Left colon (tissue), 2 donors: ENCODE measurements around the gene ADIG. TPM values are rescaled to one million over a fixed set of nuclear protein-coding genes. Genes with fewer than 3 reads are reported as not detected.

Source experiments
- ATAC-seq: fragments of 200-7000 bp; cut with Tn5 transposase; one replicate; pipeline ENCODE4 v1.9.1; 2020; ENCODE audit warnings: mild to moderate bottlenecking, moderate library complexity
- DNase-seq, 2 donors: peaks; one replicate each; pipeline ENCODE4 v3.0.0-alpha.2; 2020
- intact Hi-C, 2 donors: fragments of 100-400 bp; cut with DNase I in 1 of 2; cut with micrococcal nuclease in 1 of 2; formaldehyde crosslinking; loops; one replicate each; pipeline versions ENCODE4 v1.11.2 to v1.14.0; 2022; cut with DNase I, micrococcal nuclease
- total RNA-seq, 2 donors: library from RNA; stranded (reverse); fragmentation: NEBNext Ultra II Directional; extraction: Animal tissue kit (Norgen Biotek cat#: 25700); gene quantifications; one replicate each; pipeline ENCODE4 v1.2.1, GENCODE V29; 2021
- donor health status: DM: no; HTN: no; CAD: no.
- donor health status: DM: yes; HTN: yes; CAD: no.

ADIG gene
- total RNA-seq, 2 donors from 2014 or later = not detected

DNA sequence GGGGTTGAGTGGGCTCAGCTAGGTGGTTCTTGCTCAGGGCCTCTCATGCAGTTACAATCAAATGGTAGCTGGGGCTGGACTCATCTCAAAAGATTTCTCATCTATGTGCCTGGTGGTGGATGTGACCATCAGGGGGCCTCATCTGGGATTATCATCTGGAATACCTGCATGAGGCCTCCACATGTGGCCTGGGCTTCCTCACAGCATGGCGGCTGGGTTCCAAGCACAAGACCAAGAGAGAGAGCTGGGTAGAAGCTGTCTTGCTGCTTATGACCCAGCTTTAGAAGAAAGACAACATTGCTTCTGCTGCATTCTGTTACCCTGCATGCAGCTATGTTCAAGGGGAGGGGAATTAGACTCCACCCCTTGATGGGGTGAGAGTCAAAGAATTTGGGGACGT lies 43.1 kb downstream of the ADIG start:
- DNase-seq = no peak
- ATAC-seq = no peak
- intact Hi-C loops = no loop called here

GRCh38 chr20:38625896-38626295 lies 44.9 kb downstream of the ADIG start:
- DNase-seq (no peak), ATAC-seq (no peak)
- intact Hi-C loops = no loop called here

DNA sequence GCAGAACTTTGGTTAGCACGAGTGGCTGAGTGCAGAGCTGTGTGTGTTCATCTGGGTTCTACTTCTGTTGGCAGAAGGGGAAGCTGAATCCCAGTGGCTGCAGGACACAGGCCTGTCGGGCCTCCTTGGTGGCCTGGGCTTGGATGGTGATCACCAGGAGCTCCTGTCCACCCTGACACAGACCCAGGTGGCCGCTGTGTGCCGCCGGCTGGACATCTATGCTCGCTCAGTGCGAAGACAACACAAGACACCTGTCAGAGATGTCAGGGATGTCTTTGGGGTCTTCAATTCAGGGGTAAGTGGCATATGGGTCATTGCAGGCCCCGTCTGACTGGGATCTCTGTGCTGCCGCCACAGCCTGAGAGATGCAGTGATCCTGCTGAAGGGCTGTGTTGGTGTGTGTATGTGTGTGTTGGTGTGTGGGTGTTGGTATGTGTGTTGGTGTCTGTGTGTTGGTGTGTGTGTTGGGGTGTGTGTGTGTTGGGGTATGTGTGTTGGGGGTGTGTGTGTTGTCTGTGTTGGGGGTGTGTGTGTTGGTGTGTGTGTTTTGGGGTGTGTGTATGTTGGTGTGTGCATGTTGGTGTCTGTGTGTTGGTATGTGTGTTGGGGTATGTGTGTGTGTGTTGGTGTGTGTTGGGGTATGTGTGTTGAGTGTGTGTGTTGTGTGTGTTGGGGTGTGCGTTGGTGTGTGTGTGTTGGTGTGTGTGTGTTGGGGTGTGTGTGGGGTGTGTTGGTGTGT lies 46.1 kb downstream of the ADIG start:
- intact Hi-C loops = no loop called here
- ATAC-seq = no peak
- DNase-seq = no peak

DNA sequence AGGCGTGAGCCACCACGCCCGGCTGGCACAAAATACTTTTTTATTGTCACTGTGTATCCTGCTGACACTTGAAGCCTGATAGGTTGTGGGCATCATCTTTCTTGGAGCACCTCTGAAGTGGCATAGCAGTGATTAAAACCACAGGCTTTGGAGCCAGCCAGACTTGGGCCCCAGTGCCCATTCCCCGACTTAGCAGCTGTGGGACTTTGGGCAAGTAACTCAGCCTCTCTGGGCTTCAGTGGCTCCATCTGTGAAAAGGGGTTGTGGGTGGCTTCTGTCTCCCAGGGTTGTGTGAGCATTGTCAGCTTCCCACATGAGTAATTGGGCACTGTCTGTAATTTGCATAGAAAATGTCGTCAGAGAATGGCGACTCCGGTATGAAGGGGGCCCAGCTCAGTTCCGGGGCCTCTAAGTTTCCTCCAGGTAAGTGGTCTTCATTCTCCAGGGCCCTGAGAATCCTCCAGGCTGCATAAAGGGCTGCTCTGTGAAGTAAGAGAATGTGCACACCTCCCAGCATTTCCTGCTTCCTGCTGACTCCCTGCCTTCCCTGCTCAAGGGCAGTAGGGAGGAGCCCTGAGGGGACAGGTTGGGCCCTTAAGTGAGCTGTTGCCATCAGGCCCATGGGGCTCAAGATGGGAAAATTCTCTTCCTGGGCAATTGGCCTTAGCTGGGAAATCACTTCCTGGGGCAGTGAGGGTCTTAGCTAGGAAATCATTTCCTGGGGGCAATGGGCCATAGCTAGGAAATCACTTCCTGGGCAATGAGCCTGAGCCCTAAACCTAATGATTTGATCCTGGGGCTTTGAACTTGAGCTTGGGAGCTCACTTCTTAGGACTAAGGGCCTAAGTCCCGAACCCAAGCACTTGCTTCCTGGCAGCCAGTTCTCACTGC lies 47.8 kb downstream of the ADIG start:
- intact Hi-C loops = no loop called here
- ATAC-seq (peak; percentile 69), DNase-seq (no peak)

GRCh38 chr20:38629979-38630378 lies 49.0 kb downstream of the ADIG start:
- intact Hi-C loops = no loop called here
- ATAC-seq (no peak), DNase-seq (no peak)

DNA sequence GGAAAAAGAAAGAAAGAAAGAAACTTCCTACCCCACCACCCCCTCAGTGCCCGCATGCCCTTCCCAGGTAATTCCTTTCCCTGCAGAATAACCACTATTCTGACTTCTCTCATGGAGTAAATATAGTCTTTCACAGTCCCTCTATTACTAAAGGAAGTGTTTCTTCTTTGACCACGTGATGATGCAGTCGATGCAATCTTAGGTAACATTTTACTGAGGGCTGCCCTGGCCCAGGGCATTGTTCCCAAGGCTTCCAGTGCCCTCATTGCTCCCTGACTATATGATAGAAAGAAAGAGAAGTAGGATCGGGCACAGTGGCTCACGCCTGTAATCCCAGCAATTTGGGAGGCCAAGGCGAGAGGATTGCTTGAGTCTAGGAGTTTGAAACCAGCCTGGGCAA lies 49.7 kb downstream of the ADIG start:
- intact Hi-C loops = no loop called here
- ATAC-seq (no peak), DNase-seq (no peak)

DNA sequence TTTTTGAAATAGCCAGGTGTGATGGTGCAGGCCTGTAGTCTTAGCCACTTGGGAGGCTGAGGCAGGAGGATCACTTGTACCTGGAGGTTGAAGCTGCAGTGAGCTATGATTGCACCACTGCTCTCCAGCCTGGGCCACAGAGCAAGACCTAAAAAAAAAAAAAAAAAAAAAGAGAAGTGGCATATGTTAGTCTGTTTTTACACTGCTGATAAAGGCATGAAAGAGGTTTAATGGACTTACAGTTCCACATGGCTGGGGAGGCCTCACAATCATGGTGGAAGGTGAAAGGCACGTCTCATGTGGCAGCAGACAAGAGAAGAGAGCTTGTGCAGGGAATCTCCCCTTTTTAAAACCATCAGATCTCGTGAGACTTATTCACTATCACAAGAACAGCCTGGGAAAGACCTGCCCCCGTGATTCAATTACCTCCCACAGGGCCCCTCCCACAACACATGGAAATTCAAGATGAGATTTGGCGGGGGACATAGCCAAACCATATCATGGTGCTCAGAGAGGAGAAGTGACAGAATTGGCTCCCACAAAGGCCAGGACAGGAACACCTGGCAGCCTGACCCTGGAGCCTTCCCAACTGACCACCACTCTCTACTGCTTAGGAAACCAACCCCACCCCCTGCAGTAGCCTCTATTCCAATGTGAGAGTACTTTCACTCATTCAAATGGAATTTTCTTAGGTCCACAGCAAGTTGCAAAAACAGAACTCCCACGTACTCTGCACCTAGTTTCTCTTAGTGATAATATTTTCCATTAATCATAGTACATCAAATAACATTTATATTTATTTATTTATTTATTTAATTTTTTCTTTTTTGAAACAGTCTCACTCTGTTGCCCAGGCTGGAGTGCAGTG lies 50.4 kb downstream of the ADIG start:
- DNase-seq (no peak), ATAC-seq (no peak)
- intact Hi-C loops = no loop called here

DNA sequence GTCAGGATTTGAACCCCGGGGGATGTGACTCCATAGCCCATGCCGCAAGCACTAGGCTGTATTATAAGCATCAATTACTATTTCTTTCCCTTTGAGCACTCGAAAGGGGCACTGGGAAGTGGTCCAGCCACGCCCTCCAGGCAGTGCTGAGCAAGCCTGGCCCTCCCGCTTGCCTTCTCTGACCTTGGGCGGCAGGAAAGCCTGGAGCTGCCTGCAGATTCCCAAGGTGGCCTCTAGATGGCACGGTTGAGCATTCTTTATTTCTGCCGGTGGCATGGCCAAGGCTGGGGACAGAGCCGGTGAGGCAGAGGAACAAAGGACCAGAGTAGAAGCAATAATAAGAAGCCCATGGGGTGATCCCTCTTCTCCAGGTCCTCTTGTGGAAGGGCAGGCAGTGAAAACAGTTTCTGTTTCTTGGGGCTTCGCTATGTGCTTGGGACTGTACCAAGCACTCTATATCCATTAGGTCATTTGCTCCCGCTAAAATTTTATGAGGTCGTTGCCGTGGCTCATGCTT lies 52.6 kb downstream of the ADIG start:
- peak; percentile 76 for ATAC-seq
- intact Hi-C loops = no loop called here
- peak in 1 of 2 donors; percentile 33 for DNase-seq

- DNase-seq (no peak), ATAC-seq (no peak)
- intact Hi-C loops = no loop called here
Observed at GRCh38 chr20:38635721-38636288, 54.8 kb downstream of the ADIG start.

Other genes with a start within 250 kb of the ADIG start
- gene LBP, start 234.7 kb upstream of the ADIG start, total RNA-seq = not detected
- gene SNHG17, start 145.9 kb upstream of the ADIG start, total RNA-seq = 10 to 100 TPM; 15.8 to 43.5 TPM
- gene RALGAPB, start 108.4 kb upstream of the ADIG start, total RNA-seq = 10 to 100 TPM; 37.1 to 44.4 TPM
- not detected for gene ARHGAP40, start 20.6 kb downstream of the ADIG start, total RNA-seq
- under 1 TPM; 0.09 to 0.20 TPM for gene SLC32A1, start 143.3 kb downstream of the ADIG start, total RNA-seq
- gene ACTR5, start 167.3 kb downstream of the ADIG start, total RNA-seq = 10 to 100 TPM in 1 of 2 donors, 1 to 10 TPM in 1; 5.9 to 10.1 TPM
- 1 to 10 TPM; 2.1 to 4.4 TPM for gene PPP1R16B, start 224.5 kb downstream of the ADIG start, total RNA-seq